HG03139 (cell line): Measurements from ENCODE around the gene GPD2.
"Not testable (repeated sequence)": the region's sequence is repeated elsewhere in the genome, so short reads cannot be mapped to it uniquely, and the experiment has no call there.

Source experiments
- ATAC-seq: cut with Tn5 transposase; IDR thresholded peaks from one replicate; pipeline ENCODE4 v1.9.1; 2021; ENCODE audit not compliant: unreplicated experiment

GPD2 gene

GRCh38 chr2:156473445-156473844 lies 37.3 kb downstream of the GPD2 start:
- no peak for ATAC-seq

GRCh38 chr2:156474401-156474800 lies 38.2 kb downstream of the GPD2 start:
- no peak for ATAC-seq

GRCh38 chr2:156476021-156476849 lies 40.1 kb downstream of the GPD2 start:
- no peak for ATAC-seq

GRCh38 chr2:156476850-156477206 lies 40.6 kb downstream of the GPD2 start:
- peak; percentile 57 for ATAC-seq

GRCh38 chr2:156480376-156480775 lies 44.2 kb downstream of the GPD2 start:
- no peak for ATAC-seq

- no peak for ATAC-seq
Observed at GRCh38 chr2:156481312-156481711, 45.1 kb downstream of the GPD2 start.

GRCh38 chr2:156483741-156484173 lies 47.6 kb downstream of the GPD2 start:
- ATAC-seq: no peak

- ATAC-seq: no peak
Observed at GRCh38 chr2:156486147-156486546, 50.0 kb downstream of the GPD2 start.

- ATAC-seq: no peak
Observed at GRCh38 chr2:156486614-156487013, 50.4 kb downstream of the GPD2 start.

GRCh38 chr2:156489195-156489594 lies 53.0 kb downstream of the GPD2 start:
- no peak for ATAC-seq

- no peak for ATAC-seq
Observed at GRCh38 chr2:156489750-156490465, 53.7 kb downstream of the GPD2 start.

GRCh38 chr2:156490466-156490840 lies 54.3 kb downstream of the GPD2 start:
- ATAC-seq: no peak

- no peak for ATAC-seq
Observed at GRCh38 chr2:156491176-156491575, 55.0 kb downstream of the GPD2 start.

GRCh38 chr2:156492979-156493378 lies 56.8 kb downstream of the GPD2 start:
- no peak for ATAC-seq

- not testable (repeated sequence) for ATAC-seq
Observed at GRCh38 chr2:156495998-156496397, 59.8 kb downstream of the GPD2 start.

- peak; percentile 59 for ATAC-seq
Observed at GRCh38 chr2:156505696-156506095, 69.5 kb downstream of the GPD2 start.

- no peak for ATAC-seq
Observed at GRCh38 chr2:156511122-156511521, 74.9 kb downstream of the GPD2 start.

- peak; percentile 54 for ATAC-seq
Observed at GRCh38 chr2:156511803-156512202, 75.6 kb downstream of the GPD2 start.

- peak; percentile 46 for ATAC-seq
Observed at GRCh38 chr2:156512451-156512850, 76.3 kb downstream of the GPD2 start.

- ATAC-seq: no peak
Observed at GRCh38 chr2:156513219-156513618, 77.0 kb downstream of the GPD2 start.

- no peak for ATAC-seq
Observed at GRCh38 chr2:156517419-156517818, 81.2 kb downstream of the GPD2 start.

- no peak for ATAC-seq
Observed at GRCh38 chr2:156518138-156518537, 82.0 kb downstream of the GPD2 start.
